IMR-90 (cell line): ENCODE measurements around the gene RPL10A. TPM values are rescaled to one million over a fixed set of nuclear protein-coding genes. Genes with fewer than 3 reads are reported as not detected.

Experiments used
- ATAC-seq: fragments of 200-7000 bp; cut with Tn5 transposase; 2 replicates; pipeline ENCODE4 v1.9.1; 2020; ENCODE audit warnings: low read depth, mild to moderate bottlenecking, moderate library complexity
- BruUV-seq: library from RNA; stranded (reverse); fragments of 400-500 nt; replicated peaks from 2 replicates; lab custom pipeline; 2021; lab: Mats Ljungman, UMichigan
- CTCF ChIA-PET: fragments of 300-600 bp; formaldehyde crosslinking; extraction: SDS; loops from one replicate; lab custom pipeline; 2021; ENCODE audit warnings: antibody characterized with exemption; lab: Yijun Ruan, JAX
- POLR2A ChIA-PET: fragments of 300-600 bp; sonication (Branson Sonifier 250); formaldehyde crosslinking; loops from one replicate; lab custom pipeline; 2022; ENCODE audit warnings: antibody characterized with exemption; ENCODE audit not compliant: unreplicated experiment; lab: Charles Lee
- DNase-seq: peaks from one replicate; pipeline ENCODE4 v3.0.0; 2013
- H2AFZ ChIP-seq: replicated peaks from 2 replicates; pipeline ENCODE3; 2013; ENCODE audit warnings: low read length, mild to moderate bottlenecking; ENCODE audit not compliant: poor library complexity
- H2AK5ac ChIP-seq: 2 replicates; pipeline ENCODE4 v1.6.1; 2013; ENCODE audit warnings: low read depth, low read length, inconsistent platforms
- H2AK9ac ChIP-seq: replicated peaks from 2 replicates; pipeline ENCODE3; 2013; ENCODE audit warnings: mild to moderate bottlenecking, low read depth, low read length, moderate library complexity; ENCODE audit not compliant: poor library complexity
- H2BK120ac ChIP-seq: 2 replicates; pipeline ENCODE4 v1.6.1; 2013; ENCODE audit warnings: low read depth, low read length, inconsistent platforms
- H2BK15ac ChIP-seq: 3 replicates; pipeline ENCODE4 v1.6.1; 2013; ENCODE audit warnings: low read depth, low read length, inconsistent platforms
- H2BK20ac ChIP-seq: 2 replicates; pipeline ENCODE4 v1.6.1; 2013; ENCODE audit warnings: low read depth, mild to moderate bottlenecking, inconsistent platforms, low read length, moderate library complexity
- H2BK5ac ChIP-seq: 2 replicates; pipeline ENCODE4 v1.6.1; 2013; ENCODE audit warnings: mild to moderate bottlenecking, low read depth, low read length, inconsistent platforms; ENCODE audit not compliant: poor library complexity, severe bottlenecking
- H3K14ac ChIP-seq: replicated peaks from 2 replicates; pipeline ENCODE4 v1.6.1; 2013; ENCODE audit warnings: low read depth, low read length, inconsistent platforms
- H3K18ac ChIP-seq: 2 replicates; pipeline ENCODE4 v1.6.1; 2013; ENCODE audit warnings: low read depth, low read length, control low read depth
- H3K23ac ChIP-seq: 2 replicates; pipeline ENCODE4 v1.6.1; 2013; ENCODE audit warnings: low read depth, low read length, inconsistent platforms
- H3K27ac ChIP-seq: 2 replicates; pipeline ENCODE4 v1.5.1; 2013; ENCODE audit warnings: mild to moderate bottlenecking, control low read depth, low read length; ENCODE audit not compliant: insufficient read depth
- H3K27me3 ChIP-seq: 2 replicates; pipeline ENCODE4 v1.6.1; 2013; ENCODE audit warnings: low read length; ENCODE audit not compliant: control insufficient read depth, insufficient read depth
- H3K36me3 ChIP-seq: 2 replicates; pipeline ENCODE4 v1.6.1; 2013; ENCODE audit warnings: low read length, mixed read lengths; ENCODE audit not compliant: control insufficient read depth, insufficient read depth
- H3K4ac ChIP-seq: 2 replicates; pipeline ENCODE4 v1.6.1; 2013; ENCODE audit warnings: low read depth, low read length, inconsistent platforms
- H3K4me1 ChIP-seq: 2 replicates; pipeline ENCODE4 v1.6.1; 2013; ENCODE audit warnings: low read length, mixed read lengths; ENCODE audit not compliant: control insufficient read depth, insufficient read depth
- H3K4me2 ChIP-seq: 2 replicates; pipeline ENCODE4 v1.6.1; 2013; ENCODE audit warnings: low read depth, mild to moderate bottlenecking, control low read depth, low read length, moderate library complexity
- H3K4me3 ChIP-seq: 2 replicates; pipeline ENCODE4 v1.5.1; 2013; ENCODE audit warnings: low read depth, mild to moderate bottlenecking, control low read depth, low read length, moderate library complexity; ENCODE audit not compliant: insufficient read depth
- H3K56ac ChIP-seq: 2 replicates; pipeline ENCODE4 v1.6.1; 2013; ENCODE audit warnings: low read length, inconsistent platforms; ENCODE audit not compliant: insufficient read depth; ENCODE audit errors: extremely low read depth
- H3K79me1 ChIP-seq, 2 experiments: 2 replicates each; pipeline ENCODE4 v1.6.1; 2013; ENCODE audit warnings: low read length in 2 of 2, inconsistent platforms in 1 of 2, low read depth in 1 of 2
- H3K9ac ChIP-seq: 2 replicates; pipeline ENCODE4 v1.6.1; 2013; ENCODE audit warnings: low read depth, low read length, control low read depth
- H3K9me1 ChIP-seq: 2 replicates; pipeline ENCODE4 v1.6.1; 2013; ENCODE audit warnings: low read length, inconsistent platforms; ENCODE audit not compliant: insufficient read depth
- H3K9me3 ChIP-seq: 2 replicates; pipeline ENCODE4 v1.6.1; 2013; ENCODE audit warnings: low read length; ENCODE audit not compliant: control insufficient read depth, insufficient read depth
- H4K20me1 ChIP-seq: 2 replicates; pipeline ENCODE4 v1.6.1; 2013; ENCODE audit warnings: low read length, inconsistent platforms; ENCODE audit not compliant: insufficient read depth
- H4K5ac ChIP-seq: 2 replicates; pipeline ENCODE4 v1.6.1; 2013; ENCODE audit warnings: mild to moderate bottlenecking, low read depth, low read length, control low read depth
- H4K8ac ChIP-seq, 2 experiments: 2 replicates each; pipeline ENCODE4 v1.6.1; 2013; ENCODE audit warnings: low read depth in 2 of 2, low read length in 2 of 2, control low read depth in 1 of 2, inconsistent platforms in 1 of 2
- H4K91ac ChIP-seq: 2 replicates; pipeline ENCODE4 v1.6.1; 2013; ENCODE audit warnings: low read depth, low read length, inconsistent platforms; ENCODE audit not compliant: insufficient read depth
- BHLHE40 ChIP-seq: fragments of 150-350 bp; IDR thresholded peaks from 2 replicates; pipeline ENCODE4 v1.6.1; 2016; ENCODE audit warnings: mild to moderate bottlenecking, low read depth, low read length
- CEBPB ChIP-seq: IDR thresholded peaks from 2 replicates; pipeline ENCODE4 v1.6.1; 2012; ENCODE audit warnings: low read depth, low read length, improper control_type of control experiment
- CHD1 ChIP-seq: IDR thresholded peaks from 2 replicates; pipeline ENCODE4 v1.6.1; 2012; ENCODE audit warnings: low read depth, low read length, improper control_type of control experiment
- CTCF ChIP-seq: conservative IDR thresholded peaks from 2 replicates; pipeline ENCODE4 v1.5.1; 2012; ENCODE audit warnings: mild to moderate bottlenecking, low read depth, low read length, improper control_type of control experiment
- FOS ChIP-seq: fragments of 150-350 bp; IDR thresholded peaks from 2 replicates; pipeline ENCODE4 v1.6.1; 2016; ENCODE audit warnings: low read depth, low read length
- MAFK ChIP-seq: IDR thresholded peaks from 2 replicates; pipeline ENCODE4 v1.6.1; 2012; ENCODE audit warnings: low read depth, low read length, improper control_type of control experiment
- MAZ ChIP-seq: IDR thresholded peaks from 2 replicates; pipeline ENCODE4 v1.6.1; 2012; ENCODE audit warnings: low read depth, mild to moderate bottlenecking, low read length, improper control_type of control experiment, moderate library complexity, borderline replicate concordance
- MXI1 ChIP-seq: IDR thresholded peaks from 2 replicates; pipeline ENCODE4 v1.6.1; 2012; ENCODE audit warnings: low read depth, mild to moderate bottlenecking, low read length, moderate library complexity, borderline replicate concordance
- POLR2A ChIP-seq: IDR thresholded peaks from 2 replicates; pipeline ENCODE4 v1.6.1; 2012; ENCODE audit warnings: mild to moderate bottlenecking, low read depth, low read length
- RAD21 ChIP-seq: IDR thresholded peaks from 2 replicates; pipeline ENCODE4 v1.6.1; 2012; ENCODE audit warnings: low read length, improper control_type of control experiment
- RCOR1 ChIP-seq: IDR thresholded peaks from 2 replicates; pipeline ENCODE4 v1.6.1; 2012; ENCODE audit warnings: mild to moderate bottlenecking, low read length, improper control_type of control experiment; ENCODE audit not compliant: insufficient replicate concordance
- RFX5 ChIP-seq: IDR thresholded peaks from 2 replicates; pipeline ENCODE4 v1.8.0; 2012; ENCODE audit warnings: low read depth, mild to moderate bottlenecking, low read length, moderate library complexity
- SMC3 ChIP-seq: fragments of 150-350 bp; IDR thresholded peaks from 2 replicates; pipeline ENCODE4 v1.6.1; 2016; ENCODE audit warnings: low read depth, mild to moderate bottlenecking, antibody characterized with exemption, low read length, moderate library complexity
- WGBS, 2 experiments: methylation state at CpG; one replicate each; pipeline versions ENCODE4 v1.1.5 to v1.1.7; 2013; ENCODE audit warnings: missing lambda C conversion rate in 2 of 2; ENCODE audit not compliant: insufficient read length in 1 of 2; ENCODE audit errors: extremely low coverage in 2 of 2; 5-methylcytosine and 5-hydroxymethylcytosine counted together
- dilution Hi-C: fragments of 300-500 bp; cut with HindIII; formaldehyde crosslinking; loops from one replicate; pipeline ENCODE4 v1.14.3; 2018; ENCODE audit warnings: low sequenced_read_pairs; ENCODE audit not compliant: unreplicated experiment
- in situ Hi-C: fragments of 300-500 bp; cut with MboI; formaldehyde crosslinking; loops from 3 replicates; pipeline ENCODE4 v1.14.3; 2019; ENCODE audit warnings: low sequenced_read_pairs, inconsistent platforms, mixed read lengths
- intact Hi-C: fragments of 100-400 bp; cut with micrococcal nuclease; formaldehyde crosslinking; loops from 2 replicates; pipeline ENCODE4 v1.10.0; 2022
- polyA plus RNA-seq, 3 experiments: library from polyadenylated mRNA; depleted of rRNA; stranded (reverse); fragments of >200 nt; gene quantifications; 2 replicates each; pipeline ENCODE4 v1.2.3, GENCODE V29; 2012; ENCODE audit warnings: low replicate concordance in 1 of 3
- total RNA-seq: library from RNA; depleted of rRNA; stranded (reverse); fragments of >200 nt; gene quantifications from 2 replicates; pipeline ENCODE4 v1.2.3, GENCODE V29; 2012
- TF ChIP-seq, protein P1 (sequence below): fragments of 150-350 bp; IDR thresholded peaks from 2 replicates; pipeline ENCODE4 v1.6.1; 2017; ENCODE audit warnings: mild to moderate bottlenecking, antibody characterized with exemption, low read length, low read depth
- TF ChIP-seq, protein P2 (sequence below): fragments of 150-350 bp; IDR thresholded peaks from 2 replicates; pipeline ENCODE4 v1.6.1; 2016; ENCODE audit warnings: low read depth, mild to moderate bottlenecking, low read length, moderate library complexity, borderline replicate concordance

The RPL10A gene
- total and polyA plus RNA-seq, 2 of the 4 experiments (the other 2 are of a cell fraction) = 2,310 to 3,153 TPM

DNA sequence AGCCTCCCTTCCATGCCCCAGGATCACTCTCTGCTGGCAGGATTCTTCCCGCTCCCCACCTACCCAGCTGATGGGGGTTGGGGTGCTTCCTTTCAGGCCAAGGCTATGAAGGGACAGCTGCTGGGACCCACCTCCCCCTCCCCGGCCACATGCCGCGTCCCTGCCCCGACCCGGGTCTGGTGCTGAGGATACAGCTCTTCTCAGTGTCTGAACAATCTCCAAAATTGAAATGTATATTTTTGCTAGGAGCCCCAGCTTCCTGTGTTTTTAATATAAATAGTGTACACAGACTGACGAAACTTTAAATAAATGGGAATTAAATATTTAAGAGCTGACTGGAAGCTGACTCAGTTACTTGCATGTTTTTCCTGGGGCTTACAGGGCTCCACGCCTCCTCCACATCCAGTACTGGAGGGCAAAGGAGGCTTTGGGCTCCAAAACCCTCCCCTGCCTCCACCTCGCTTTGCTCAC lies 40.3 kb upstream of the RPL10A start:
- peak overlapping the region; percentile 73 for H3K4me2 ChIP-seq
- no peaks in the 10 kb centered on the region for H3K27me3 ChIP-seq
- POLR2A ChIA-PET = interaction anchor here (0.6 to 1.4 kb wide), 4 partner anchors 8 to 111 kb away, joined by 4 to 10 read pairs (median 7); no protein-coding TSS in a partner anchor
- ATAC-seq (peak; percentile 84), DNase-seq (peak; percentile 92)
- H4K20me1 ChIP-seq = no peaks in the 10 kb centered on the region
- peak overlapping the region; percentile 95 for H3K56ac ChIP-seq
- peak overlapping the region; percentile 100 for H4K91ac ChIP-seq
- peak overlapping the region; percentile 96; the same call in 2 of the 3 replicates for H2BK15ac ChIP-seq
- H2BK20ac ChIP-seq = peak overlapping the region; percentile 99
- H2AK9ac ChIP-seq = peak overlapping the region; percentile 97
- dilution Hi-C loops = no loop called here
- H3K27ac ChIP-seq = peak overlapping the region; percentile 98
- no CpG with 5 or more reads among the region's 9 CpGs for WGBS, 2 experiments
- CTCF ChIA-PET = interaction anchor here (0.9 to 2.9 kb wide), 3 partner anchors 8 to 36 kb away, joined by 3 to 8 read pairs (median 4); no protein-coding TSS in a partner anchor
- H3K14ac ChIP-seq = peak overlapping the region; percentile 98
- peak overlapping the region; percentile 100 for H2BK120ac ChIP-seq
- peaks cover 42% of the 10 kb centered on the region for H3K4me1 ChIP-seq
- peaks cover 26 to 43% of the 10 kb centered on the region in 2 experiments for H3K79me1 ChIP-seq
- H3K36me3 ChIP-seq = peaks cover 25% of the 10 kb centered on the region
- peak overlapping the region; percentile 100 for H3K4ac ChIP-seq
- peak overlapping the region; percentile 94 for H4K5ac ChIP-seq
- H3K4me3 ChIP-seq = no peak overlapping the region
- H3K9me1 ChIP-seq = peaks cover 34% of the 10 kb centered on the region
- peak overlapping the region; percentile 100 for H2BK5ac ChIP-seq
- in situ Hi-C loops = no loop called here
- H3K23ac ChIP-seq = peak overlapping the region; percentile 94
- peaks cover 6% of the 10 kb centered on the region for H3K9me3 ChIP-seq
- intact Hi-C loops = no loop called here
- H3K9ac ChIP-seq = peak overlapping the region; percentile 63
- H2AK5ac ChIP-seq = peak overlapping the region; percentile 100
- peak overlapping the region; percentile 92 for H3K18ac ChIP-seq
- peak overlapping the region; percentile 73 for H2AFZ ChIP-seq
- peak overlapping the region; percentile 92 to 96 for H4K8ac ChIP-seq
- no TSS peak for BruUV-seq
- TF ChIP-seq, protein P1, sequence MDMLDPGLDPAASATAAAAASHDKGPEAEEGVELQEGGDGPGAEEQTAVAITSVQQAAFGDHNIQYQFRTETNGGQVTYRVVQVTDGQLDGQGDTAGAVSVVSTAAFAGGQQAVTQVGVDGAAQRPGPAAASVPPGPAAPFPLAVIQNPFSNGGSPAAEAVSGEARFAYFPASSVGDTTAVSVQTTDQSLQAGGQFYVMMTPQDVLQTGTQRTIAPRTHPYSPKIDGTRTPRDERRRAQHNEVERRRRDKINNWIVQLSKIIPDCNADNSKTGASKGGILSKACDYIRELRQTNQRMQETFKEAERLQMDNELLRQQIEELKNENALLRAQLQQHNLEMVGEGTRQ = no peak
- TF ChIP-seq POLR2A (no peak), SMC3 (no peak), RCOR1 (no peak), RAD21 (no peak), MAFK (peak; percentile 42), MAZ (peak; percentile 20; the same call in 1 of the 2 replicates), CEBPB (0 out of 2 replicates have a peak, but pooled peaks have one; percentile 44), BHLHE40 (no peak), MXI1 (peak; percentile 93), FOS (peak; percentile 87), CTCF (no peak), RFX5 (no peak), CHD1 (no peak)
- TF ChIP-seq, protein P2, sequence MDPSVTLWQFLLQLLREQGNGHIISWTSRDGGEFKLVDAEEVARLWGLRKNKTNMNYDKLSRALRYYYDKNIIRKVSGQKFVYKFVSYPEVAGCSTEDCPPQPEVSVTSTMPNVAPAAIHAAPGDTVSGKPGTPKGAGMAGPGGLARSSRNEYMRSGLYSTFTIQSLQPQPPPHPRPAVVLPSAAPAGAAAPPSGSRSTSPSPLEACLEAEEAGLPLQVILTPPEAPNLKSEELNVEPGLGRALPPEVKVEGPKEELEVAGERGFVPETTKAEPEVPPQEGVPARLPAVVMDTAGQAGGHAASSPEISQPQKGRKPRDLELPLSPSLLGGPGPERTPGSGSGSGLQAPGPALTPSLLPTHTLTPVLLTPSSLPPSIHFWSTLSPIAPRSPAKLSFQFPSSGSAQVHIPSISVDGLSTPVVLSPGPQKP = no peak
